Measurements from ENCODE around the gene WFIKKN1.
A peak's percentile ranks its signal among the peaks of the same experiment; 100 is the strongest.

Gene WFIKKN1

GRCh38 chr16:661184-661821 is 30.5 kb downstream of the WFIKKN1 start:
- Histone ChIP-seq H3K27me3 (ENCODE audit: control insufficient read depth, insufficient read depth, low read length) (no peaks in the 10 kb centered on the region), H3K4me1 (ENCODE audit: control insufficient read depth, insufficient read depth, low read length) (no peaks in the 10 kb centered on the region), H3K9ac (ENCODE audit: low read depth, low read length) (no peak overlapping the region), H3K4me3 (ENCODE audit: low read depth, low read length) (no peak overlapping the region), H3K9me3 (ENCODE audit: control insufficient read depth, insufficient read depth, low read length) (no peaks in the 10 kb centered on the region), H3K27ac (ENCODE audit: low read depth, low read length) (no peak overlapping the region), H3K36me3 (ENCODE audit: control insufficient read depth, insufficient read depth, low read length) (peaks cover 28% of the 10 kb centered on the region)

- H3K27me3 ChIP-seq (ENCODE audit: control insufficient read depth, insufficient read depth, low read length) = no peaks in the 10 kb centered on the region
- H3K9ac ChIP-seq (ENCODE audit: low read depth, low read length) = no peak overlapping the region
Measured at GRCh38 chr16:662095-662494, 31.3 kb downstream of the WFIKKN1 start.

DNA sequence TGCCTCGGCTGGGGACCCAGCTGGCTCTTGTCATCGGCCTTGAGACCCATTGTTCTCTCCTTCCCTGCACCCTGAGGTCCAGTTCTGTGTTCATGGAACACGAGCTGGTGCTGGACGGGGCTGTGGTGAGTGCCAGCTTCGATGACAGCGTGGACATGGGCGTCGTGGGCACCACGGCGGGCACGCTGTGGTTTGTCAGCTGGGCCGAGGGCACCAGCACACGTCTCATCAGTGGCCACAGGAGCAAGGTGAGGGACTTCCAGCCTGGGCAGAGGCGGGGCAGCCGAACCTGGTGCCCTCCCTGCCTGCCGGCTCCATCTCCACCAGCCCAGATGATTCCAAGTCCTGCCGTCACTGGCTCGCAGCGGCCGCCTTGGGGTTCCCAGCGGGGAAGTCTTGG is 31.8 kb downstream of the WFIKKN1 start:
- Histone ChIP-seq H3K4me3 (ENCODE audit: low read depth, low read length) (no peak overlapping the region), H3K4me1 (ENCODE audit: control insufficient read depth, insufficient read depth, low read length) (0 out of 2 replicates have a peak, but pooled peaks cover 2% of the 10 kb centered on the region), H3K27ac (ENCODE audit: low read depth, low read length) (no peak overlapping the region), H3K9ac (ENCODE audit: low read depth, low read length) (no peak overlapping the region), H3K36me3 (ENCODE audit: control insufficient read depth, insufficient read depth, low read length) (peaks cover 26% of the 10 kb centered on the region; the same call in 1 of the 2 replicates), H3K9me3 (ENCODE audit: control insufficient read depth, insufficient read depth, low read length) (no peaks in the 10 kb centered on the region), H3K27me3 (ENCODE audit: control insufficient read depth, insufficient read depth, low read length) (no peaks in the 10 kb centered on the region)

More at GRCh38 chr16:662095-662494, 31.3 kb downstream of the WFIKKN1 start:
- H3K9me3 ChIP-seq (ENCODE audit: control insufficient read depth, insufficient read depth, low read length) = no peaks in the 10 kb centered on the region
- H3K4me1 ChIP-seq (ENCODE audit: control insufficient read depth, insufficient read depth, low read length) = no peaks in the 10 kb centered on the region
- H3K27ac ChIP-seq (ENCODE audit: low read depth, low read length) = no peak overlapping the region
- no peak overlapping the region for H3K4me3 ChIP-seq (ENCODE audit: low read depth, low read length)
- H3K36me3 ChIP-seq (ENCODE audit: control insufficient read depth, insufficient read depth, low read length) = peaks cover 30% of the 10 kb centered on the region

DNA sequence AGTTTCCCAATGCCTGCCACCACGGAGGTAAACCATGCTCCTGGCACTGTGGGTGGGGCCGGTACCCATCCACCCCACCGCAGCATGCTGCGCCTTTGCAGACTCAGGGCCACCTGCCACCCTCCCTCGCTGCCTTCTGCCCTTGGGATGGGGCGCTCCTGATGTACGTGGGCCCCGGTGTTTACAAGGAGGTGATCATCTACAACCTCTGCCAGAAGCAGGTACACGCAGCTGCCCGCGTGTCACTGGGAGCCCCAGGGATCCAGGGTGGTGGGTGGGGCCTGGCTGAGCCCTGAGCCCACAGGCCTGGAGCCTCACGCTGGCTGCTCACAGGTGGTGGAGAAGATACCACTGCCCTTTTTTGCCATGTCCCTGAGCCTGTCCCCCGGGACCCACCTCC is 35.8 kb downstream of the WFIKKN1 start:
- no peak overlapping the region for H3K4me3 ChIP-seq (ENCODE audit: low read depth, low read length)
- H3K9me3 ChIP-seq (ENCODE audit: control insufficient read depth, insufficient read depth, low read length) = no peaks in the 10 kb centered on the region
- H3K4me1 ChIP-seq (ENCODE audit: control insufficient read depth, insufficient read depth, low read length) = 0 out of 2 replicates have a peak, but pooled peaks cover 3% of the 10 kb centered on the region
- H3K27me3 ChIP-seq (ENCODE audit: control insufficient read depth, insufficient read depth, low read length) = no peaks in the 10 kb centered on the region
- no peak overlapping the region for H3K27ac ChIP-seq (ENCODE audit: low read depth, low read length)
- H3K9ac ChIP-seq (ENCODE audit: low read depth, low read length) = no peak overlapping the region
- H3K36me3 ChIP-seq (ENCODE audit: control insufficient read depth, insufficient read depth, low read length) = peaks cover 36% of the 10 kb centered on the region

- no peak overlapping the region; the same call in 1 of the 2 replicates for H3K4me3 ChIP-seq (ENCODE audit: low read depth, low read length)
- H3K9me3 ChIP-seq (ENCODE audit: control insufficient read depth, insufficient read depth, low read length) = no peaks in the 10 kb centered on the region
- H3K9ac ChIP-seq (ENCODE audit: low read depth, low read length) = 0 out of 2 replicates have a peak overlapping the region, but pooled peaks have one; percentile 1
- H3K4me1 ChIP-seq (ENCODE audit: control insufficient read depth, insufficient read depth, low read length) = 0 out of 2 replicates have a peak, but pooled peaks cover 3% of the 10 kb centered on the region
- peaks cover 42% of the 10 kb centered on the region for H3K36me3 ChIP-seq (ENCODE audit: control insufficient read depth, insufficient read depth, low read length)
- peak overlapping the region; percentile 32 for H3K27ac ChIP-seq (ENCODE audit: low read depth, low read length)
- no peaks in the 10 kb centered on the region for H3K27me3 ChIP-seq (ENCODE audit: control insufficient read depth, insufficient read depth, low read length)
Measured at GRCh38 chr16:667113-667779, 36.5 kb downstream of the WFIKKN1 start.

- H3K9ac ChIP-seq (ENCODE audit: low read depth, low read length) = peak within 1 kb of the TSS; percentile 51; the same call in 1 of the 2 replicates
Measured at GRCh38 chr16:667780-668518, 37.2 kb downstream of the WFIKKN1 start, which contains the start of gene RHOT2. TSS of gene RHOT2 (plus strand) at chr16:668132. CDS start at chr16:668200, 68 bp downstream.

GRCh38 chr16:668519-669171 is 37.9 kb downstream of the WFIKKN1 start:
- H3K9ac ChIP-seq (ENCODE audit: low read depth, low read length) = peak overlapping the region; percentile 51; the same call in 1 of the 2 replicates
- H3K36me3 ChIP-seq (ENCODE audit: control insufficient read depth, insufficient read depth, low read length) = peaks cover 50% of the 10 kb centered on the region
- 0 out of 2 replicates have a peak, but pooled peaks cover 3% of the 10 kb centered on the region for H3K4me1 ChIP-seq (ENCODE audit: control insufficient read depth, insufficient read depth, low read length)
- peak overlapping the region; percentile 87 for H3K4me3 ChIP-seq (ENCODE audit: low read depth, low read length)
- no peaks in the 10 kb centered on the region for H3K9me3 ChIP-seq (ENCODE audit: control insufficient read depth, insufficient read depth, low read length)
- H3K27me3 ChIP-seq (ENCODE audit: control insufficient read depth, insufficient read depth, low read length) = no peaks in the 10 kb centered on the region
- peak overlapping the region; percentile 42 for H3K27ac ChIP-seq (ENCODE audit: low read depth, low read length)

More at GRCh38 chr16:667780-668518, 37.2 kb downstream of the WFIKKN1 start, which contains the start of gene RHOT2:
- Histone ChIP-seq H3K36me3 (ENCODE audit: control insufficient read depth, insufficient read depth, low read length) (peaks cover 43% of the 10 kb centered on the region), H3K4me3 (ENCODE audit: low read depth, low read length) (peak within 1 kb of the TSS; percentile 87), H3K9me3 (ENCODE audit: control insufficient read depth, insufficient read depth, low read length) (no peaks in the 10 kb centered on the region), H3K27me3 (ENCODE audit: control insufficient read depth, insufficient read depth, low read length) (no peaks in the 10 kb centered on the region), H3K4me1 (ENCODE audit: control insufficient read depth, insufficient read depth, low read length) (0 out of 2 replicates have a peak, but pooled peaks cover 3% of the 10 kb centered on the region), H3K27ac (ENCODE audit: low read depth, low read length) (peak within 1 kb of the TSS; percentile 42)

GRCh38 chr16:669666-670065 is 38.9 kb downstream of the WFIKKN1 start:
- Histone ChIP-seq H3K4me1 (ENCODE audit: control insufficient read depth, insufficient read depth, low read length) (0 out of 2 replicates have a peak, but pooled peaks cover 6% of the 10 kb centered on the region), H3K9me3 (ENCODE audit: control insufficient read depth, insufficient read depth, low read length) (no peaks in the 10 kb centered on the region), H3K36me3 (ENCODE audit: control insufficient read depth, insufficient read depth, low read length) (peaks cover 57% of the 10 kb centered on the region), H3K4me3 (ENCODE audit: low read depth, low read length) (no peak overlapping the region), H3K27me3 (ENCODE audit: control insufficient read depth, insufficient read depth, low read length) (no peaks in the 10 kb centered on the region), H3K9ac (ENCODE audit: low read depth, low read length) (no peak overlapping the region), H3K27ac (ENCODE audit: low read depth, low read length) (no peak overlapping the region)

GRCh38 chr16:670485-671352 is 39.9 kb downstream of the WFIKKN1 start:
- Histone ChIP-seq H3K27me3 (ENCODE audit: control insufficient read depth, insufficient read depth, low read length) (no peaks in the 10 kb centered on the region), H3K9ac (ENCODE audit: low read depth, low read length) (no peak overlapping the region), H3K4me3 (ENCODE audit: low read depth, low read length) (no peak overlapping the region), H3K27ac (ENCODE audit: low read depth, low read length) (no peak overlapping the region), H3K9me3 (ENCODE audit: control insufficient read depth, insufficient read depth, low read length) (no peaks in the 10 kb centered on the region), H3K36me3 (ENCODE audit: control insufficient read depth, insufficient read depth, low read length) (peaks cover 57% of the 10 kb centered on the region), H3K4me1 (ENCODE audit: control insufficient read depth, insufficient read depth, low read length) (0 out of 2 replicates have a peak, but pooled peaks cover 10% of the 10 kb centered on the region)

Measured in HUES48 (cell line).